IPS-18a (cell line): ENCODE data around the gene CCDC43.

ENCODE experiments used
- H3K27ac ChIP-seq: one replicate; pipeline ENCODE4 v1.5.1; 2013; ENCODE audit warnings: low read length
- H3K27me3 ChIP-seq: one replicate; pipeline ENCODE4 v1.6.1; 2013; ENCODE audit warnings: mild to moderate bottlenecking, low read length; ENCODE audit not compliant: control insufficient read depth, insufficient read depth
- H3K36me3 ChIP-seq: one replicate; pipeline ENCODE4 v1.6.1; 2013; ENCODE audit warnings: low read depth, low read length; ENCODE audit not compliant: control insufficient read depth
- H3K4me1 ChIP-seq: one replicate; pipeline ENCODE4 v1.6.1; 2013; ENCODE audit warnings: low read depth, low read length; ENCODE audit not compliant: control insufficient read depth
- H3K4me3 ChIP-seq: one replicate; pipeline ENCODE4 v1.5.1; 2013; ENCODE audit warnings: low read length
- H3K9ac ChIP-seq: one replicate; pipeline ENCODE4 v1.6.1; 2013; ENCODE audit warnings: mild to moderate bottlenecking, low read length, moderate library complexity
- H3K9me3 ChIP-seq: one replicate; pipeline ENCODE4 v1.6.1; 2013; ENCODE audit warnings: low read depth, low read length; ENCODE audit not compliant: control insufficient read depth

The CCDC43 gene

GRCh38 chr17:44664867-44665266 is 24.7 kb downstream of the CCDC43 start:
- H3K27ac ChIP-seq: no peak overlapping the region
- no peaks in the 10 kb centered on the region for H3K27me3 ChIP-seq
- no peak overlapping the region for H3K9ac ChIP-seq
- peaks cover 5% of the 10 kb centered on the region for H3K36me3 ChIP-seq
- no peaks in the 10 kb centered on the region for H3K4me1 ChIP-seq
- no peaks in the 10 kb centered on the region for H3K9me3 ChIP-seq
- H3K4me3 ChIP-seq: no peak overlapping the region

- Histone ChIP-seq H3K9me3 (no peaks in the 10 kb centered on the region), H3K4me3 (no peak overlapping the region), H3K27me3 (no peaks in the 10 kb centered on the region), H3K27ac (no peak overlapping the region), H3K36me3 (peaks cover 5% of the 10 kb centered on the region), H3K4me1 (no peaks in the 10 kb centered on the region), H3K9ac (no peak overlapping the region)
Measured at GRCh38 chr17:44663095-44663494, 26.5 kb downstream of the CCDC43 start.

- H3K27ac ChIP-seq: no peak overlapping the region
- no peaks in the 10 kb centered on the region for H3K4me1 ChIP-seq
- no peak overlapping the region for H3K4me3 ChIP-seq
- no peaks in the 10 kb centered on the region for H3K9me3 ChIP-seq
- H3K9ac ChIP-seq: no peak overlapping the region
- peaks cover 2% of the 10 kb centered on the region for H3K36me3 ChIP-seq
- H3K27me3 ChIP-seq: peaks cover 12% of the 10 kb centered on the region
Measured at GRCh38 chr17:44661835-44662234, 27.7 kb downstream of the CCDC43 start.

GRCh38 chr17:44655983-44656710 is 33.4 kb downstream of the CCDC43 start, which contains the start of gene MEIOC:
Gene MEIOC, plus strand, starts transcription at chr17:44656468. Its CDS starts 146 bp downstream, at chr17:44656614.
- no peak within 1 kb of the TSS for H3K4me3 ChIP-seq
- peaks cover 44% of the 10 kb centered on the region for H3K27me3 ChIP-seq
- no peaks in the 10 kb centered on the region for H3K36me3 ChIP-seq
- H3K9me3 ChIP-seq: peaks cover 3% of the 10 kb centered on the region
- H3K4me1 ChIP-seq: no peaks in the 10 kb centered on the region
- H3K9ac ChIP-seq: no peak within 1 kb of the TSS
- no peak within 1 kb of the TSS for H3K27ac ChIP-seq

- Histone ChIP-seq H3K27ac (no peak overlapping the region), H3K27me3 (peaks cover 44% of the 10 kb centered on the region), H3K36me3 (no peaks in the 10 kb centered on the region), H3K4me1 (no peaks in the 10 kb centered on the region), H3K9me3 (peaks cover 3% of the 10 kb centered on the region), H3K4me3 (no peak overlapping the region), H3K9ac (no peak overlapping the region)
Measured at GRCh38 chr17:44653954-44654353, 35.6 kb downstream of the CCDC43 start.

- no peak overlapping the region for H3K4me3 ChIP-seq
- peaks cover 3% of the 10 kb centered on the region for H3K9me3 ChIP-seq
- no peaks in the 10 kb centered on the region for H3K36me3 ChIP-seq
- no peak overlapping the region for H3K27ac ChIP-seq
- peaks cover 44% of the 10 kb centered on the region for H3K27me3 ChIP-seq
- no peak overlapping the region for H3K9ac ChIP-seq
- no peaks in the 10 kb centered on the region for H3K4me1 ChIP-seq
Measured at GRCh38 chr17:44653384-44653783, 36.2 kb downstream of the CCDC43 start.

- no peak overlapping the region for H3K27ac ChIP-seq
- peaks cover 41% of the 10 kb centered on the region for H3K27me3 ChIP-seq
- no peaks in the 10 kb centered on the region for H3K4me1 ChIP-seq
- no peak overlapping the region for H3K9ac ChIP-seq
- no peak overlapping the region for H3K4me3 ChIP-seq
- H3K9me3 ChIP-seq: peaks cover 3% of the 10 kb centered on the region
- no peaks in the 10 kb centered on the region for H3K36me3 ChIP-seq
Measured at GRCh38 chr17:44652727-44653126, 36.8 kb downstream of the CCDC43 start.

GRCh38 chr17:44651228-44651627 is 38.3 kb downstream of the CCDC43 start:
- H3K9me3 ChIP-seq: peaks cover 3% of the 10 kb centered on the region
- H3K4me1 ChIP-seq: no peaks in the 10 kb centered on the region
- H3K9ac ChIP-seq: no peak overlapping the region
- H3K27ac ChIP-seq: no peak overlapping the region
- H3K36me3 ChIP-seq: no peaks in the 10 kb centered on the region
- H3K27me3 ChIP-seq: peaks cover 27% of the 10 kb centered on the region
- no peak overlapping the region for H3K4me3 ChIP-seq

GRCh38 chr17:44648963-44649362 is 40.6 kb downstream of the CCDC43 start:
- Histone ChIP-seq H3K27me3 (peaks cover 6% of the 10 kb centered on the region), H3K4me3 (no peak overlapping the region), H3K4me1 (no peaks in the 10 kb centered on the region), H3K27ac (no peak overlapping the region), H3K9me3 (no peaks in the 10 kb centered on the region), H3K9ac (no peak overlapping the region), H3K36me3 (no peaks in the 10 kb centered on the region)

- H3K4me3 ChIP-seq: no peak overlapping the region
- H3K9ac ChIP-seq: no peak overlapping the region
- H3K27me3 ChIP-seq: no peaks in the 10 kb centered on the region
- H3K9me3 ChIP-seq: no peaks in the 10 kb centered on the region
- no peaks in the 10 kb centered on the region for H3K36me3 ChIP-seq
- H3K27ac ChIP-seq: no peak overlapping the region
- no peaks in the 10 kb centered on the region for H3K4me1 ChIP-seq
Measured at GRCh38 chr17:44647736-44648135, 41.8 kb downstream of the CCDC43 start.

GRCh38 chr17:44646280-44646679 is 43.3 kb downstream of the CCDC43 start:
- Histone ChIP-seq H3K4me1 (no peaks in the 10 kb centered on the region), H3K9ac (no peak overlapping the region), H3K4me3 (no peak overlapping the region), H3K9me3 (no peaks in the 10 kb centered on the region), H3K36me3 (no peaks in the 10 kb centered on the region), H3K27me3 (no peaks in the 10 kb centered on the region), H3K27ac (no peak overlapping the region)

- Histone ChIP-seq H3K9ac (no peak overlapping the region), H3K4me3 (no peak overlapping the region), H3K36me3 (no peaks in the 10 kb centered on the region), H3K27ac (no peak overlapping the region), H3K27me3 (no peaks in the 10 kb centered on the region), H3K9me3 (no peaks in the 10 kb centered on the region), H3K4me1 (no peaks in the 10 kb centered on the region)
Measured at GRCh38 chr17:44645341-44645740, 44.2 kb downstream of the CCDC43 start.
